ENCODE measurements around the gene ADGRF3. TPM values are rescaled to one million over a fixed set of nuclear protein-coding genes. Genes with fewer than 3 reads are reported as not detected.
A peak's percentile ranks its signal among the peaks of the same experiment; 100 is the strongest.
"Not testable (repeated sequence)": the region's sequence is repeated elsewhere in the genome, so short reads cannot be mapped to it uniquely, and the experiment has no call there.

ADGRF3 gene
- total and polyA plus RNA-seq, 2 donors: 0.08 to 0.37 TPM

DNA sequence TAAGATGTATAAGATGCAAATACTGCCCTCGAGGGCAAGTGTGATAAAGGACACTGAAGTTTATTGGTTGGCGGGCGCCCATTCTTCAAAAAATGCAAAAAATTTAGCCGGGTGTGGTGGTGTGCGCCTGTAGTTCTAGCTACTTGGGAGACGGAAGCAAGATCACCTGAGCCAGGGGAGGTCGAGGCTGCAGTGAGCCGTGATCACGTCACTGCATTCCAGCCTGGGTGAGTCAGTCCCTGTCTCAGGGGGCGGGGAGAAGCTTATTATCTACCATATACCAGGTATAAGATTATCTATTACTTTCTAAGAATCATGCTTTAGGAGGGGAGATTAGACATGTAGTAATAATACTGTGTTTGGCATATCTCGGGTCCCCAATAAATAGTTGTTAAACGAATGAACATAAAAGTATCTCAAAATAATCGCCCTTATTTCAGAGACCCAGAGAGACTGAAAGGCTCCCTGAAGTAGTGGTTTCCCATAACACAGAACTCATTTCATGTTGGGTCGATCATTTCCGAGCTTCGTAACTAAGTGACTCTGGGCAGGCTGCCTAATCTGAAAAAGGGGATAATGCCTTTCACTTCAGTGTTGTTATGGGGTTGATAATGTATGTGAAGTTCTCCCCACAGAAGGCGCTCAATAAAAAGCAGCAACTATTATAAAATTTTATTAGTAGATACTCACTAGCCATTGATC, 1.9 kb downstream of the ADGRF3 start:
- 40% methylated on average over 17 of the region's 17 CpGs for WGBS
- H3K36me3 ChIP-seq (ENCODE audit: insufficient read depth): no peaks in the 10 kb centered on the region
- peak overlapping the region; percentile 56 for H3K4me3 ChIP-seq (ENCODE audit: low read depth, low read length)
- no peak for DNase-seq (ENCODE audit: extremely low spot score)
- no peaks in the 10 kb centered on the region for H3K4me1 ChIP-seq (ENCODE audit: insufficient read depth)
- H3K27ac ChIP-seq (ENCODE audit: low read depth): no peak overlapping the region

- WGBS: 74% methylated on average over 3 of the region's 3 CpGs
- no peak for DNase-seq (ENCODE audit: extremely low spot score)
- no peaks in the 10 kb centered on the region for H3K4me1 ChIP-seq (ENCODE audit: insufficient read depth)
These were observed 5.8 kb downstream of the ADGRF3 start for GRCh38 chr2:26340831-26341230.

DNA sequence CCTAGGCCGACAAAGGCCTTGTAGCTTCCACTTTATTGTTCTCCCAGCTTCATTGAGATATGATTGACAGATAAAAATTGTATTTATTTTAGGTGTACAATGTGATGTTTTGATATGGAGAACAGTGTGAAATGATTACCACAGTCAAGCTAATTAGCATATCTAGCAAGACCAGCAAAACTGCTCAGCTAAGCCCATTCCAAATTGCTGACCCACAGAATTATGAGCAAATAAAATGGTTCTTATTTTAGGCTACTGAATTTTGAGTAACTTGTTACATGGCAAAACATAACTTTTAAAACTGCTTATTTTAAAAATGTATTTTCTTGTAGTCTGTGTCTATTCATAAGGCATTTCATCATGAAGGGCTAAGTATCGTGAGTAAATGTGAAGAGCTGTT, 9.3 kb downstream of the ADGRF3 start:
- H3K36me3 ChIP-seq (ENCODE audit: insufficient read depth): no peaks in the 10 kb centered on the region
- no peak for DNase-seq (ENCODE audit: extremely low spot score)
- no peak overlapping the region for H3K4me3 ChIP-seq (ENCODE audit: low read depth, low read length)
- H3K27ac ChIP-seq (ENCODE audit: low read depth): no peak overlapping the region
- 95% methylated on average over 2 of the region's 2 CpGs for WGBS
- no peaks in the 10 kb centered on the region for H3K4me1 ChIP-seq (ENCODE audit: insufficient read depth)

More at GRCh38 chr2:26340831-26341230, 5.8 kb downstream of the ADGRF3 start:
- H3K36me3 ChIP-seq (ENCODE audit: insufficient read depth): no peaks in the 10 kb centered on the region
- no peak overlapping the region for H3K4me3 ChIP-seq (ENCODE audit: low read depth, low read length)
- H3K27ac ChIP-seq (ENCODE audit: low read depth): no peak overlapping the region

DNA sequence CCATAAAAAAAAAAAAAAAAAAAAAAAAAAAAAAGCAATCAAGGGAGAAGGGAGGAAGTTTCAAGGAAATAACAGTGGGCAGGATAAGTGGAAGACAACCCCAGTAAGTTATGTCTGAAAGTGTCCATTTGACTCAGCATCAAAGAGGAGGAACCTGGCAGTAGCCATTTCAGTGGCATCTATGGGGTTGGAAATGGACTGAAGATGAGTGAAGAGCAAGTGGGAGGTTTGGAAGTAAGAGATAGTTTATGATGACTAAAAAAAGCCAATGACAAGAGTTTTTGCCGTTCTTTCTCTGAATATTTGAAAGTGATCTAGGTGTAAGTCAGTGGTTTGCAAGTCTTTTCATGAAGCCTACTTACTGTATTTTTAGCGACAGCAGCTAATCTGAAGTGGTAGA, 9.9 kb downstream of the ADGRF3 start:
- 85% methylated on average over 2 of the region's 2 CpGs for WGBS
- Histone ChIP-seq H3K36me3 (ENCODE audit: insufficient read depth) (no peaks in the 10 kb centered on the region), H3K4me1 (ENCODE audit: insufficient read depth) (no peaks in the 10 kb centered on the region), H3K4me3 (ENCODE audit: low read depth, low read length) (no peak overlapping the region), H3K27ac (ENCODE audit: low read depth) (no peak overlapping the region)
- DNase-seq (ENCODE audit: extremely low spot score): no peak

- Histone ChIP-seq H3K4me3 (ENCODE audit: low read depth, low read length) (no peak overlapping the region), H3K27ac (ENCODE audit: low read depth) (no peak overlapping the region), H3K36me3 (ENCODE audit: insufficient read depth) (no peaks in the 10 kb centered on the region), H3K4me1 (ENCODE audit: insufficient read depth) (no peaks in the 10 kb centered on the region)
- DNase-seq (ENCODE audit: extremely low spot score): no peak
- WGBS: 69% methylated on average over 3 of the region's 3 CpGs
These were observed 11.4 kb downstream of the ADGRF3 start for GRCh38 chr2:26335231-26335630.

GRCh38 chr2:26333293-26333692, 13.3 kb downstream of the ADGRF3 start:
- no peak for DNase-seq (ENCODE audit: extremely low spot score)
- Histone ChIP-seq H3K27ac (ENCODE audit: low read depth) (no peak overlapping the region), H3K4me1 (ENCODE audit: insufficient read depth) (no peaks in the 10 kb centered on the region), H3K36me3 (ENCODE audit: insufficient read depth) (no peaks in the 10 kb centered on the region), H3K4me3 (ENCODE audit: low read depth, low read length) (no peak overlapping the region)
- 38% methylated on average over 2 of the region's 2 CpGs for WGBS

- 94% methylated on average over 8 of the region's 8 CpGs for WGBS
- H3K4me3 ChIP-seq (ENCODE audit: low read depth, low read length); H3K4me1 ChIP-seq (ENCODE audit: insufficient read depth); DNase-seq (ENCODE audit: extremely low spot score); H3K36me3 ChIP-seq (ENCODE audit: insufficient read depth); H3K27ac ChIP-seq (ENCODE audit: low read depth): not testable (repeated sequence)
These were observed 15.3 kb downstream of the ADGRF3 start for GRCh38 chr2:26331321-26331720.

DNA sequence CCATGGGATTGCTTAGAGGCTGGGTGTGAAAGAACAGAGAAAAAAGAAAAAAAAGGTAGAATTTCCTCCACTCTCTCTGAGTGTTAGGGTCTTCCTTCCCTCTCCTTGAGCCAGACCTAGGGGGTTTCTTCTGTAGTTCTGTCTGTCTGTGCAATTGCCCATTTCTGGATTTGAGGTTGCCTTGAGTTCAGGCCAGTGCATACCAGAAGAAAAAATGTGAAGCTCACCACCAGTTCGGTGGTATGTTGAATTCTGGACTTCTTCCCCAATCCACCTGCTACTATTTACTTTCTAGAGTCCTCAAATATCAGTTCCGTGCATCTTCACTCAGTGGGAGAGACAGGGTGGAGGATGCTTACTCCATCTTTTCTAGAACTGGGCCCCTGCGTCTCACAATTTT, 16.0 kb downstream of the ADGRF3 start:
- Histone ChIP-seq H3K27ac (ENCODE audit: low read depth) (no peak overlapping the region), H3K4me1 (ENCODE audit: insufficient read depth) (no peaks in the 10 kb centered on the region), H3K4me3 (ENCODE audit: low read depth, low read length) (no peak overlapping the region), H3K36me3 (ENCODE audit: insufficient read depth) (no peaks in the 10 kb centered on the region)
- DNase-seq (ENCODE audit: extremely low spot score): no peak
- WGBS: 53% methylated on average over 3 of the region's 3 CpGs

DNA sequence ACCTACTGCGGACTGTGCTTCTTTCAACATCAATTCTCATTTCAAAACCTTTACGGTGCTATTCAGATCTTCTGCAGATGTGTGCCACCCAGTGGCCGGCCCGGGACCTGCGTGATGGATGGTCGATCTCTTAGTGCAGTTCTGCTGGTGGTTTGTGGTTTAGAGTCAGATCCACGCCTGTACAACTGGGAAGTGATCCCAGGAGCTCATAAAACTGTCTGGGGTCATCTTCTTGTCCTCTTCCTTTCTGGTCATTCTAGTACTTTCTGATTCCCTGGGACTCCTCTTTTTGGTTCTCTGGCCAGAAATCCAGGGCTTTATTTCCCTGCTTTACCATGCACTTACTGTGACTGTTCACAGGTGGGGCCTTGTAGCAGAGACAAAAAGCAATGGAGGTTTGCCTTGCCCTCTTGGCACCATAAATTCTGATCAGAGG, 16.5 kb downstream of the ADGRF3 start:
- peak; percentile 71 for DNase-seq (ENCODE audit: extremely low spot score)
- Histone ChIP-seq H3K27ac (ENCODE audit: low read depth) (no peak overlapping the region), H3K4me1 (ENCODE audit: insufficient read depth) (no peaks in the 10 kb centered on the region), H3K36me3 (ENCODE audit: insufficient read depth) (no peaks in the 10 kb centered on the region), H3K4me3 (ENCODE audit: low read depth, low read length) (no peak overlapping the region)
- 2% methylated on average over 7 of the region's 7 CpGs for WGBS

DNA sequence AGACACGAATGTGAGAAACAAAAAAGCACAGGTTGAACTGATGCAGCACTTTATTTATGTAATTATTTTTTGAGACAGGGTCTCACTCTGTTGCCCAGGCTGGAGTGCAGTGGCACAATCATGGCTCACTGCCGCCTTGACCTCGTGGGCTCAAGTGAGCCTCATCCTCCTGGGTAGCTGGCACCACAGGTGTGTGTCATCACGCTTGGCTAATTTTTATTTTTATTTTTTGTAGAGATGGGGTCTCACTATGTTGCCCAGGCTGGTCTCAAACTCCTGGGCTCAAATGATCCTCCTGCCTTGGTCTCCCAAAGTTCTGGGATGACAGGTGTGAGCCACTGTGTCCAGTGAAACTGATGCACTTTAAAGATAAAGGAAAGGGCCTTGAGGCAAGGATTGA, 17.5 kb downstream of the ADGRF3 start:
- 94% methylated on average over 4 of the region's 4 CpGs for WGBS

DNA sequence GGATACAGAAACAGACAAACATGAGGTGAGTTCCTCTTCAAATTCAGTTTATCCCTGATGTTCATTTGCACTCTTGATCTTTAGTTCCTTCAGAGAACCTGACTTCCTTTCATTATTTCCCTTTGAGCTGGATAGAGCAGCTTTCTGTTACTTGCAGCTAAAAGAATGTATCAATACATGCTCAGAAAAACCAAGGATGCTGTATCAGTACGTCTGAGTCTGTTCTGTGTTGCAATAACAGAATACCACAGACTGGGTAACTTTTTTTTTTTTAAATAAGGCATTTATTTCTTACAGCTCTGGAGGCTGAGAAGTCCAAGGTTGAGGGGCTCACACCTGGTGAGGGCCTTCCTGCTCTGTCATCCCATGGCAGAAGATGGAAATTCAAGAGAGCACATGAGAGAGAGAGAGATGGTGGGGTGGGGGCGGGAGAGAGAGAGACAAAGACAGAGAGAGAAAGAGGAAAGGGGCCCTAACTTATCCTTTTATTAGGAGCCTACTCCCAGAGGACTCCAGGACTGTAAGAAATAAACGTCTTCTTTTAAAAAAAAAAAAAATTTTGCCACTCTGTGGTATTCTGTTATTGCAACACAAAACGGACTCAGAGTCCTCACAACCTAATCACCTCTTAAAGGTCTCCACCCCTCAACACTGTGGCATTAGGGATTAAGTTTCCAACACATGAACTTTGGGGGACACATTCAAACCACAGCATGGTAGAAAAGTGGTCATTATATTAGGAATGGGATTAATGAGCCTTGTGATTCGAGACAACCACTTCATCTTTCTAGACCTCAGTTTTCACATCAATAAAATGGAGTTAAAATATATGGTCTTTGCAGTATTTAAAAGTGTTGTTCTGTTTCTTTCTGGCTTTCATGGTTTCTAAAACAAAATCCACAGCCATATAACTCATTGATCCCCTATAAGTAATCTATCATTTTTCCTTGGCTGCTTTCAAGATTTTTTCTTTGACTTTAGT, 19.0 kb downstream of the ADGRF3 start:
- 58% methylated on average over 5 of the region's 5 CpGs for WGBS
- no peaks in the 10 kb centered on the region for H3K4me1 ChIP-seq (ENCODE audit: insufficient read depth)
- no peak overlapping the region for H3K4me3 ChIP-seq (ENCODE audit: low read depth, low read length)
- H3K27ac ChIP-seq (ENCODE audit: low read depth): no peak overlapping the region
- DNase-seq (ENCODE audit: extremely low spot score): no peak
- no peaks in the 10 kb centered on the region for H3K36me3 ChIP-seq (ENCODE audit: insufficient read depth)

More for the DNA sequence above, 17.5 kb downstream of the ADGRF3 start:
- H3K4me1 ChIP-seq (ENCODE audit: insufficient read depth); H3K36me3 ChIP-seq (ENCODE audit: insufficient read depth); H3K27ac ChIP-seq (ENCODE audit: low read depth); DNase-seq (ENCODE audit: extremely low spot score); H3K4me3 ChIP-seq (ENCODE audit: low read depth, low read length): not testable (repeated sequence)

- H3K27ac ChIP-seq (ENCODE audit: low read depth): no peak overlapping the region
- DNase-seq (ENCODE audit: extremely low spot score): no peak
- H3K36me3 ChIP-seq (ENCODE audit: insufficient read depth): no peaks in the 10 kb centered on the region
- no peaks in the 10 kb centered on the region for H3K4me1 ChIP-seq (ENCODE audit: insufficient read depth)
- WGBS: 92% methylated on average over 1 of the region's 1 CpG
- no peak overlapping the region for H3K4me3 ChIP-seq (ENCODE audit: low read depth, low read length)
These were observed 20.1 kb downstream of the ADGRF3 start for GRCh38 chr2:26326514-26326913.

DNA sequence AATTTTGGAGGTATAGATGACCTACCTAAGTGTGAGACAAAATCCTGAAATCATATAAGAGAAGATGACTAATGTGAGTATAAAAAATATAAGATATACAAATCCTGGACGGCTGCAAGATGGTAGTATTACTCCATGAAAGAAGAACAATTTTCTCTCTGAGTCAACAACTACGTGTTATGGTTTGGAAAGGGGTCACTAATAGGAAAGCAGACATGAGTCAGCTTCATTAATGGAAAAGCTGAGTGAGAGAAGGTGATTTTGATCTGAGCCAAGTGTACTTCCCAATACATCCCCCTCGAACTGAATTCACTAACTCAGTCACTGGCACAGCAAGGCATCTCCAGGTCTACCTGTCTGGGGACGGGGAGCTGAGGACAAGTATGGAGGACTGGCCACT, 20.7 kb downstream of the ADGRF3 start:
- Histone ChIP-seq H3K27ac (ENCODE audit: low read depth) (no peak overlapping the region), H3K4me1 (ENCODE audit: insufficient read depth) (no peaks in the 10 kb centered on the region), H3K36me3 (ENCODE audit: insufficient read depth) (no peaks in the 10 kb centered on the region), H3K4me3 (ENCODE audit: low read depth, low read length) (no peak overlapping the region)
- no peak for DNase-seq (ENCODE audit: extremely low spot score)
- 56% methylated on average over 4 of the region's 4 CpGs for WGBS

- Histone ChIP-seq H3K4me3 (ENCODE audit: low read depth, low read length) (no peak overlapping the region), H3K36me3 (ENCODE audit: insufficient read depth) (no peaks in the 10 kb centered on the region), H3K27ac (ENCODE audit: low read depth) (no peak overlapping the region), H3K4me1 (ENCODE audit: insufficient read depth) (no peaks in the 10 kb centered on the region)
- 61% methylated on average over 3 of the region's 3 CpGs for WGBS
- no peak for DNase-seq (ENCODE audit: extremely low spot score)
These were observed 21.7 kb downstream of the ADGRF3 start for GRCh38 chr2:26324903-26325302.
